HL-60 (cell line): ENCODE measurements around the gene RBFOX2.

Source experiments
- CTCF ChIP-seq: IDR thresholded peaks from one replicate; pipeline ENCODE4 v1.5.1; 2011; ENCODE audit warnings: low read length, control low read depth, inconsistent platforms; ENCODE audit not compliant: insufficient read depth
- POLR2AphosphoS5 ChIP-seq: IDR thresholded peaks from 2 replicates; pipeline ENCODE4 v1.6.1; 2012; ENCODE audit warnings: low read depth
- REST ChIP-seq: IDR thresholded peaks from 2 replicates; pipeline ENCODE4 v1.6.1; 2012; ENCODE audit warnings: low read depth; ENCODE audit not compliant: insufficient replicate concordance

GRCh38 chr22:35863432-35863831, 165.2 kb downstream of the RBFOX2 start:
- TF ChIP-seq REST (no peak), POLR2AphosphoS5 (no peak), CTCF (no peak)
